Measurements from ENCODE around the gene SREK1IP1. TPM values are rescaled to one million over a fixed set of nuclear protein-coding genes. Genes with fewer than 3 reads are reported as not detected.

Gene SREK1IP1
- total RNA-seq, 1 donor, result 12.5 TPM

DNA sequence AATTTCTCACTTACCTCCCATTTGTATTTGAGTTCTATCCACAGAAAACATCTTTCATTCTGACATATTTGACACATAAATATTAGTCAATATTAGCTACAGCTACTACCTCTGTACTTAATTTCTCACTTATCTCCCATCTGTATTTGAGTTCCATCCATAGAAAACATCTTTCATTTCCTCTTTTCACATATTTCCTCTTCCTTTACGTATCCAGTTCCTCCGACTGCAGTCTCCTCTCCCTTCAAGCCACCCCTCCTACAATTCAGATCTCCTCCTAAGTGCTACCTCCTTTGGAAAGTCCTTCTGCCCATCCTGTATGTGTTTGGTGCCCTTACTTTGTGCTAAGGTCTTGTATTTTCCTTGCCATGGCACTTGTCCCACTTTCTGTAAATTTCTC lies 1.6 kb downstream of the SREK1IP1 start:
- H3K4me3 ChIP-seq (ENCODE audit: low read depth, low read length), result peak overlapping the region; percentile 83
- TF ChIP-seq, protein P1, sequence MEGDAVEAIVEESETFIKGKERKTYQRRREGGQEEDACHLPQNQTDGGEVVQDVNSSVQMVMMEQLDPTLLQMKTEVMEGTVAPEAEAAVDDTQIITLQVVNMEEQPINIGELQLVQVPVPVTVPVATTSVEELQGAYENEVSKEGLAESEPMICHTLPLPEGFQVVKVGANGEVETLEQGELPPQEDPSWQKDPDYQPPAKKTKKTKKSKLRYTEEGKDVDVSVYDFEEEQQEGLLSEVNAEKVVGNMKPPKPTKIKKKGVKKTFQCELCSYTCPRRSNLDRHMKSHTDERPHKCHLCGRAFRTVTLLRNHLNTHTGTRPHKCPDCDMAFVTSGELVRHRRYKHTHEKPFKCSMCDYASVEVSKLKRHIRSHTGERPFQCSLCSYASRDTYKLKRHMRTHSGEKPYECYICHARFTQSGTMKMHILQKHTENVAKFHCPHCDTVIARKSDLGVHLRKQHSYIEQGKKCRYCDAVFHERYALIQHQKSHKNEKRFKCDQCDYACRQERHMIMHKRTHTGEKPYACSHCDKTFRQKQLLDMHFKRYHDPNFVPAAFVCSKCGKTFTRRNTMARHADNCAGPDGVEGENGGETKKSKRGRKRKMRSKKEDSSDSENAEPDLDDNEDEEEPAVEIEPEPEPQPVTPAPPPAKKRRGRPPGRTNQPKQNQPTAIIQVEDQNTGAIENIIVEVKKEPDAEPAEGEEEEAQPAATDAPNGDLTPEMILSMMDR (IDR thresholded peaks at IDR 0.05; ENCODE audit: insufficient read depth, low read depth, low read length), result no peak
- DNase-seq (ENCODE audit: low read depth), result no peak

DNA sequence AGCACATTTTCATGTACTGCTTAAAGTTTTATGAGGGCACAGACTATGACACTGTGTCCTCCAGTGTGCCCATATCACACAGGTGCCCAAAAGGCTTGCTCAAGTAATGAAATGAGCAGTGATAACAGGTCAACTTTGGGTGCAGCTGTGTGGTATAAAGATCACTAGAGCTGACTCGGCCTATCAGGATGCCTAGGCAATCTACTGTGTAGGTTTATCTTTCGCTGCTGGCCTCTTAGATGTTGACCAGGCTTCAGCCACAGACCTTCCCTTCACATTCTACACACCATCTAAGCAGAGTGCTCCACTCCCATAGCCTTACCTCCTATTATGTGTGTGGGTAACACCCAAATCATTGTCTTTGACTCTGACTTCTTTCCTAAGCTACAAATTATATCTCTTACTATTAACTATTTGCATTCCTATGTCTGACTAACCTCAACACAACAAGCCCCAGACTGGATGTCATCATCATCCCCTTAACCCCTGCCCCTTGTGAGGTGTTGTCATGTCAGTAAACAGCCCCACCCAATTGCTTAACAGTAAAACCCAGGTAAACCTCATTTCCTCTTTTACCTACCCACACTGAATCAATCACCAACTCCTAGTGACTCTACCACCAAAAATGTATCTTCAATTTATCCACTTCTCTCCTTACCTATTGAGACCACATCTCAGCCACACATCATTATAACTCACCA lies 2.5 kb downstream of the SREK1IP1 start:
- TF ChIP-seq, protein P1 (IDR thresholded peaks at IDR 0.05; ENCODE audit: insufficient read depth, low read depth, low read length), result no peak
- H3K4me3 ChIP-seq (ENCODE audit: low read depth, low read length), result no peak overlapping the region
- peak; percentile 61 for DNase-seq (ENCODE audit: low read depth)

DNA sequence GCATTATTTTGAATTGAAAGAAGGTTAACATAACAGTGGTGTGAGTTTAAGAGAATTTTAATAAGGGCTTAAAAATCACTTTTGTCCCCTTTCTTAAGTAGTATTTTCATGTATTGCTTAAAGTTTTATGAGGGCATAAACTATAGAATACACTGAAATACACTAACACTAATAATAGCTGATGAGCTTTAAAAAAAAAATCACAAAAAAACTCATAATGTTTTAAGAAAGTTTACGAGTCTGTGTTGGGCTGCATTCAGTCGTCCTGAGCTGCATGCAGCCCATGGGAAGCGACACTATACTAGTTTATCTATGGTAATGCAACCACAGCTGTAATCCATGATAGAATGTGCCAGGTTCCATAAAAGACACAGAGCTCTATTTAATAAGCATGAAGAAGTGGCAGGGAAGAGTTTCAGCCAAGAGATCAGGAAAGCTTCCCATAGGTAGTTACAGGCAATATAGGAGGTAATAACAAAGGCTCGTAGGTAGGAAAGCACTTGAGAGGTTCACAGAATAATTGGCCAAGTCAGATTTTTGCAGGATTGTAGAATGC lies 4.5 kb downstream of the SREK1IP1 start:
- TF ChIP-seq, protein P1 (IDR thresholded peaks at IDR 0.05; ENCODE audit: insufficient read depth, low read depth, low read length), result no peak
- H3K4me3 ChIP-seq (ENCODE audit: low read depth, low read length), result no peak overlapping the region
- peak; percentile 6 for DNase-seq (ENCODE audit: low read depth)

DNA sequence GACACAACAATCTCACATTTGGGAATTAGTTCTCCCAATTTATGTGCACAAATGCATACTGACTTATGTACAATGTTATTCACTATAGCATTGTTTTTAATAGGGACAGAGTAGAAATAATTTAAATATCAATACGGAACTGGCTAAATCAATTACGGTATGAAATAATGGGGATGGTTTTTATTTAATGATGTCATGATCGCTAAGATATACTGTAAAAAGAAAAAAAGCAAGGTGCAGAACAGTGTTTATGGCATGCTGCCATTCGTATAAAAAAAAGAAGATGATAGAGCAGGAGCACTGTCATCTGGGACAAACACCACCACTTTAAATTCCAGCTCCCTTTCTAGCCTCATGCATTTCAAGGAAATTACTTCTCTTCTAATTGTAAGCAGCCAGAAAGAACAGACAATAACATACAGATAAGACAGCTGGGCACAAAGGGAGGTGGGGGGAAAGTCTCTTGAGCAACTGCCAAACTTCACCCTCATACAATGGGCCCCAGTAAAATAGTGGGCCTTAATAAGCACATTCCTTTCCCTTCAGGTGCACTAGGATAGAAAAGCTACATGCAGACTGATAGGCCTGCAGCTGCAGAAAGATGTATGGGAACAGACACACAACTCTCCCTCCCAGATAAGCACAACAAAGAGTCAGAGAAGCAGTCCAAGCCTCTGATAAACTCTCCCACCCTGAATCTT lies 8.4 kb downstream of the SREK1IP1 start:
- DNase-seq (ENCODE audit: low read depth), result no peak
- no peak overlapping the region for H3K4me3 ChIP-seq (ENCODE audit: low read depth, low read length)
- TF ChIP-seq, protein P1 (IDR thresholded peaks at IDR 0.05; ENCODE audit: insufficient read depth, low read depth, low read length), result no peak

DNA sequence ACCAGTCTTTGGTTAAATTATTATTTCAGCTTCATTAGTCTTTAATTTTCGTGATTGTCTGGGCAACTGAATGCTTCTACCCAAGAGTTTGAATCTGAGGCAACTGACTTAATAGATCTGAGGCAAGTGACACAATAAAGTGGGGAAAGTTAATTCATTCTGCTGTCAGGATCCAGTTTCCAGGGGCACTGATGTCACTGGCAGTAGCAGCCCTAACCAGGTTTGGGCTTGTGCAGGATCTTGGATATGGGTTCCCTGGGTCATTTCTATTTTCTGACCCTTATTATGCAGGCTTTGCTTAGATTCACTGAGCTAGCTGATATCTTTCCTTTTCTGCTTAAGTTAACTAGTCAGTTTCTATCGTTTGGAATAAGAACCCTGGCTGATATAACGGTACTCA lies 9.6 kb downstream of the SREK1IP1 start:
- TF ChIP-seq, protein P1 (IDR thresholded peaks at IDR 0.05; ENCODE audit: insufficient read depth, low read depth, low read length), result no peak
- no peak for DNase-seq (ENCODE audit: low read depth)
- no peak overlapping the region for H3K4me3 ChIP-seq (ENCODE audit: low read depth, low read length)

DNA sequence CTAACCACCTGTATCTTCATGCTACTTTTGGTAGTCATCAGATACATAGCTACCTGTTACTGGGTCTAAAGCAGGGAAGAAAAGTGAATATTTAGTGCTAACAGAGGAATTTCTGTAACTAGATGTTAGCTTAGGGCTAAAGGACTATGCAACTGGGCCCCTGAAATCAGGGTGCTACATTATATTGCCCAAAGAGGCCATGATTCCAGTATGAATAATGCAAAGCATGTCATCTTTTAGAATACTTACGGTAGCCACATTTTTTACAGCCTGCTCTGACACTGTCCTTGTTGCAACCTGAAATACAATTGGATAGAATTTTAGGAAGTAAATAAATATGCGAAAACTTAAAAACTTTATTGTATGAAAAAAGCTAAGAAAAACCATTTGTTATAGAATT lies 14.4 kb downstream of the SREK1IP1 start:
- H3K4me3 ChIP-seq (ENCODE audit: low read depth, low read length), result no peak overlapping the region
- TF ChIP-seq, protein P1 (IDR thresholded peaks at IDR 0.05; ENCODE audit: insufficient read depth, low read depth, low read length), result no peak
- no peak for DNase-seq (ENCODE audit: low read depth)

Measured in fibroblast of villous mesenchyme (primary cell).